ENCODE data around the gene TUT4.

TUT4 gene

DNA sequence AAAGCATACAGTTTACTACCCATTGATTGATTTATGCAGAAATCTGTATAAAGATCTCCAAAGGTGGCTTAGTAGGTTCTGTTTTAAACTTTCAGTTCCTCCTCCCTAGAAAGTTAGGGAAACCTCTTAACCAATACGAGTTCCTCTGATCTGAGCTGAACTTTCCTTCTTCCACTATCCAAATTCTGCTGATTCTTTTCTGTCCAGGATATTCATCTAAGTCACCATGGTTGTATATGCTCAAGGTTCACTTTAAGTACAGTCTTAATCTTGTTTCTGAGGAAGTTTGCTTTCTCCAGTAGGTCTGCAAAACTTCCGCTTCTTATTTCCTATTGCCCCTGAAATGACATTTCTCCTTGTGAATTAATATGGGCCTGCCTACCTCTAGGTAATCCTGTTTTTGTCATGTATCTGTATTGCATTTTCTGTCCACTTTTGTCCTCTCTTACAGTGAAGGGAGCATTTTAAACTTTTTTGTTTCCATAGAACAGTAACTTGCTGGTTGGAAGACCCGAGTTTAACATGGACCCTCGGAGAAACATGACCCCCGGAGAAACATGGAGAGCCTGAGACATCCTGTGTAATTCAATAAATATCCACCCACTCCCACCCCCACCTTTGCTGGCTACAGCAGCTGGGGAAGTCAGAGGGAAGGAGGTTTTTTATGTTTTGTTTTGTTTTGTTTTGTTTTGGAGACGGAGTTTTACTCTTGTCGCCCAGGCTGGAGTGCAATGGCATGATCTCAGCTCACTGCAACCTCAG, 16.7 kb upstream of the TUT4 start:
- no peak for DNase-seq

DNA sequence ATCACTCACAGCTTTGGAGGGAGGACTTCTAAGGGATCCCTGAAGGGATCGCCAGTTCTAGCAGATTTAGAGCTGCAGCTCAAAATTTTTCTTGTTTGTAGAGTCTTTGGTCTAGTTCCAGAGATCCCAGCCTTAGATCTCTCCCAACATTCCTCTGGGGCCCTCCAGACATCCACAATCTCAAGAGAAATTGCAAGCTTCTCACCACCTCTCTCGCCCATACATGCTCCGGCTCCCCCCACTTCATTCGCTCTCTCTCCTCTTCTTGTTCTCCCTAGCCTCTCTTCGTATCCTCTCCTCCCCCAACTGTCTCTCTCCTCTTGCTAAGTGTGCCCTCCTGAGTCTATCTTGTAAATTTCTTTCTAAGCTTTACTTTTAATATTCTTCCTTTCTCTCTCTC, 15.1 kb upstream of the TUT4 start:
- no peak for DNase-seq

DNA sequence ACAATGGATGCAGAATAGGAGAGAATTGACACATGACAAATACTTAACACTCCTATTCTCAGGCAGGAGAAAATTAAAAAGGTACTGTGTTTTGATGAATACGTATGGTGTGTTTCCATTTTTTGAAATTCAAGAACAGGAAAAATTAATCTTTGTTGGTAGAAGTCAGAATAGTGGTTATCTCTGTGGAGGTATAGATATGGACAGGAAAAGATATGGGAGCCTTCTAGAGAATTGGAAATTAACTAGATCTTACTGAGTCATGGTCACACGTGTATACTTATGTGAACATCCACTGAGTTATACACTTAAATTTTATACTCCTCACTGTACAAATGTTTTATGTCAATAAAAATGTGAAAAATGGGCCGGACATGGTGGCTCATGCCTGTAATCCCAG, 9.9 kb upstream of the TUT4 start:
- no peak for DNase-seq

DNA sequence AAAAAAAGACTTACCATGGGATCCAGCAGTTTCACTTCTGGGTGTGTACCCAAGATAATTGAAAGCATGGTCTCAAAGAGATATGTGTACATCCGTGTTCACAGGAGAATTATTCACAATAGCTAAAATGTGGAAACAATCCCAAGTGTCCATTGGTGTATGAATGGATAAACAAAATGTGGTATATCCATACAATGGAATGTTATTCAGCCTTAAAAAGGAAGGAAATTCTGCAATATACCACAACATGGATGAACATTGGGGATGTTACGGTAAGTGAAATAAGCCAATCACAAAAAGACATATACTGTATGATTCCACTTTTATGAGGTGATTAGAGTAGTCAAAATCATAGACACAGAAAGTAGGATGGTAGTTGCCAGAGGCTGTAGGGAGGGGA, 7.0 kb upstream of the TUT4 start:
- no peak for DNase-seq

DNA sequence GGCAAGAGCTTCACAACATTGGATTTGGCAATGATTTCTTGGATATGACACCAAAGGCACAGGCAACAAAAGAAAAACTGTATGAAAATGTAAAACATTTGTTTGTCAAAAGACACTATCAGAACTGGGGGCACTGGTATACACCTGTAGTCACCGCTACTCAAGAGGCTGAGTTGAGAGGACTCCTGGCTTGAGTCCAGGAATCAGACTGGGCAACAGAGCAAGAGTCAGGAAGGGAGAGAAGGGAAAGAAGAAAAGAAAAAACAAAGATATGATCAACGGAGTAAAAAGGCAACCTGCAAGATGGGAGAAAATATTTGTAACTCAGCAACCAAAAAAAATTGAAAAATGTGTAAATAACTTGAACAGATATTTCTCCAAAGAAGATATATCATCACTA, 6.0 kb upstream of the TUT4 start:
- no peak for DNase-seq

DNA sequence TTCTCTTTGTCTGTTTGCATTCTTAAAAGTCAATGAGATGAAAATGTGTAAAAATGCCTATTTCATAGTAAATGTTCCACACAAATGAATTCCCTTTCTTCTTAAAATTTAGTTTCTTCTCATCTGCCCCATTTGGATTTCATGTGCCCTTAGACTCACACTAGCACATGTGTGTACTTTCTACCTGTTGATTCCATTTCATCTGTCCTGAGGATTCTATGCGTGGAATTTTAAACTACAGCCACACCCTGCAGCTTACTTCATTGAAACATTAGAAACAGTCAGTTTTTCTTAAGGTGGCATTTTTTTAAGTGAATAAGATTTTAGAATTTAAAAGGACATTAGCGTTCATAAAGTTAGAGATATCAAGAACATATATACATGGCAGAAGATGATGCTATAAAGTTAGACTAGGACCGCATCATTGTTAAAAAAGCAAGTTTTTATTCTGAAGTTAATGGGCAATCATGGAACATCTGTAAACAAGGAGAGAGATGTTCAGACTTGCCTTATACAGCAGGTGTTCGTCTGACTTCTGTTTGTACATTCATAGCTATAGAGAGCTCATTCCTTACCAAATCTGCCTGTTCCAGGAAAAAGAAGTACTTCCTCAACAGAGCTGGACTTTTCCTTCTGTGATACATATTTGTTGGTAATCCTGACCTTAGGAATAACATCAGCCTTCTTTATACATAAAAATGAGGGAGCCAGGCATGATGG, 3.9 kb upstream of the TUT4 start:
- DNase-seq: no peak

DNA sequence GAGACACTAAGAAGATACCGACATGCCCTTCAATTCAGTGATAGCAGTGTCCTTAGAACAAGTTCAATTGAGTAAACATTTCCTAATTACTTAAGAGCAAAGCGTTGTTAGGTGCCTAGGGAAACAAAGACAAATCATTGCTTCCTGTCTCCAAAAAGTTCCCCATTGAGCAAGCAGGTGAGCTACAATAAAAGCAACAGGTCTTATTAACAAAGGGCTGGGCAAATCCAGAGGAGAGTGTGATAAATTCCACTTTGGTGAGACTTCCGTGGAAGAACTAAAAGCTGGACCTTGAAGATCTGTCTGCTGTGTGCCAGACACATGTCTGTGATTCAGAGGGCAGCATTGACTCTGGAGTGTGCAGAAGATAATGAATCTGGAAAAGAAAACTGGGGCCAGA, 1.9 kb upstream of the TUT4 start:
- DNase-seq: no peak

DNA sequence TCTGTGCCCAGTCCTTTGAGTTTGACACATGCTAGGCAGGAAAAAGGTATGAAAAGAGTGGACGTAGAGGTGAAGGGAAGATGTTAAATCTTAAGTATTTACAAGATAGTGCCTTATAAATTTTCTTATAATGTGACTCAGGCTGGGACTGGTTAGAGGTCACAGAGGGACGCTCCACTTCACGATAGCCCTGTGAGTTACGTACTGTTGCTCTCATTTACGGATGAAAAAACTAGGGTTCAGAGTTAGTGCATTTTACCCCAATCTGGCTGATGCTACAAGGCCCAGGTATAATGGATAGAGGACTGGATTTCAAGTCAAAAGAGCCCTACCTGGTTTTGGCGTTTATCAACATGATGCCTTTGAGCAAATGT, 1.4 kb upstream of the TUT4 start:
- DNase-seq: no peak

DNA sequence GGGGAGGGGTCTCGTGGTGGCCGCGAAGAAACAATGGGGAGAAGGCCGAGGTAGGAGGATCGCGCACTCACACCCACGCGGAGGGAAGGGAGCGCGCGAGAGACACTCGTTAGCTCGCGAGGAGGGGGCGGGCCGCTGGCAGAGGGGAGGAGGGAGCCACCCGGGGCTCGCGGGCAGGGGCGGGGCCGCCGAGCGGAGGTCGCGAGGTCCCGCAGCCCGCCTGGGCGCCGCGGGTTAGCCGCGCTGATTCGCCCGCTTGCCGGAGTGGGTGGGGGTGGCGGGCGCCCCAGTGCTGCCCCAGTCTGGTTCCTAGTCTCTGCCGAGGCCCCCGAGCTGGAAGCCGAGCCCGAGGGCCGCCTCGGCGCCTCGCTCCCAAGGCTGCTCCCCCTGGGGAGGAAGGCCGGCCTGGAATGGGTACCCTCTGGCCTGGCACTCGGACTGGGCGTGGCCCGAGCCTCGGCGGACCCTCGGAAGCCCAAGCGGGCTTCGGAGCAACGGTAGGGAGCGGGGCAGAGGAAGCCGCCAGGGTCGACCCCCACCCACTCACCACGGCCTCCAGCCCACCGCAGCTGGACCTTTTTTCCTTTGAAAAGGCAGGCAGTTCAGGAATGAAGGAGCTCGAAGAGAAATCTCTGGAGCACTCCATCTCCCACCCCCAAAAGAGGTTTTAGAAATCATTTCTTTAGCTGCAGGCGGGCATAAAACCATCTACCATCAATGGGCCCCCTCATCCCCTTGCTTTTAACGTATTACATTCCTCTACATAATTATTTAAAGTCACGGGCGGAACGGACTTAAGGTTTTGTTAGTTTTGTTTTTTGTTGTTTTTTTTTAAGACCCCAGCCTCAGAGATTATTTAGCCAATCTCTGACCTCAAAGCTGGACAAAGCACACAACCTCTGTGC, 722 bp upstream of the TUT4 start:
- DNase-seq: peak; percentile 91 to 93

DNA sequence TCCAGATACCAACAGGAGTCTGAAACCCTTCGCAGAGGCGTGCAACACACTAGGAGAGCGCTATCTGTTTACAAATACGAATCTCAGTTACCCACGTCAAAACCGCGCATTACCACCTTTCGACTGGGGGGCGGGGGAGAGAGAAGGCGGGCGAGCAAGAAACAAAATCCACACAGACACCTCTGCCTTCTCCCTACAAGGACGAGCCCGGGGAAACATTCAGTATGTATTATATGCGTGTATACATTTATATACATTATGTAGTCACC, 722 bp downstream of the TUT4 start:
- DNase-seq: peak; percentile 65 to 66

DNA sequence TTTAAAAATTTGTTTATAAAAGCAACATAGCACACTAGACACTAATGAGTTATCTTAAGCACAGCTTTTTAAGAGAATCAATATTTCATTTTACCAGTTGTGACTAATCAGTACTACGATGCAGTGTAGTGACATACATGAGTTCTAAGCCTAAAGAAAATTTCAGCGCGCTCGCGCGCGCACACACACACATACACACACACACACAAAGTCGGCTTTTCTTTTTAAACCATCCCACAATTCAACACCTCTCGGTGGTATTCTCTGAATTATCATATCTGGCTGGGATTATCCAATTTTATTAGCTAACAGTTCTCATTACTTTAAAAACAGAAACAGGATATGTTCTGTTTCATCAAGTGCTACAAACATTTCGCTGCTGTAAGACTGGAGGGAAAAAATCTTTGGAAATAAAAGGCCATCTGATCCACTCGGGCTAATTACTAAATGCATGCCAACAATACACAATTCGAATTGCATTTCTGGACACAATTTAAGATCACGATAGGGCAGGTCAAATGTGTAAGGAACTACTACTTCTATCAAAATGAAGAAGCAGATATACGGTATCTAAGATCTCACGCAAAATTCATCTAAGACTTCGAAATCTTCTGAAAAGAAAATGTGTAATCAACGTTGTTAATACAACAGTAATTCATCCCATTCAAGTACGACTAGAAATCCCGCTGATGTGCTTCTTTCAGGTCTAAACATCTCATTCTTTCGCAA, 1.2 kb downstream of the TUT4 start:
- DNase-seq: peak; percentile 8 to 36

DNA sequence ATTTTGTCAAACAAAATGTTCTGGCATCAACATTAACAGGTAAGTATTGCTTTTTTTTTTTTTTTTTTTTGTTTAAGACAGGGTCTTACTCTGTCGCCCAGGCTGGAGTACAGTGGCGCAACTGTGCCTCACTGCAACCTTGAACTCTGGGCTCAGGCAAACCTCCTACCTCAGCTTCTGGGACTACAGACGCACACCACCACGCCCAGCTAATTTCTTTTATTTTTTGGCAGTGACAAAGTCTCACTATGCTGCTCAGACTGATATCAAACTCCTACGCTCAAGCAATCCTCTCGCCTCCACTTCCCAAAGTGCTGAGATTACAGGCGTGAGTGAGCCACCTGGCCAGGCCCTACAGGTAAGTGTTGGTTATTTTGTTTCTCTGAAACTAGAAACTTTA, 2.4 kb downstream of the TUT4 start:
- DNase-seq: no peak

DNA sequence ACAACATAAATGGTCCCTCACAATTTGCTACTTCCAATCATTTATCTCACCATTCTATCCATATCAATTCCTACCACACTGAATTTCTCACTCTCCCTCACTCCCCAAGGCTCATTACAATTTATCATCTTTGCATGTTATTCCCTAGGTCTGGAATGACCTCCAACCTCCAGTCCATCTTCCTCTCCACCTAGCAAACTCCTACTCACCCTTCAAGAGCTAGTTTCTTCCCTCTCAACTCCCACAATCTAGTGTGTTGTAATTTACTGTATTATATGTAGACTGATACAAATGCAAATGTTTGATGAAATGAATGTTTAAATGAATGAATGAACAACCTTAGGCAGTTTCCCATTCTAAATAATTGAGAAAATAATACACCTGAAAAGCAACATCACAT, 3.6 kb downstream of the TUT4 start:
- DNase-seq: no peak

DNA sequence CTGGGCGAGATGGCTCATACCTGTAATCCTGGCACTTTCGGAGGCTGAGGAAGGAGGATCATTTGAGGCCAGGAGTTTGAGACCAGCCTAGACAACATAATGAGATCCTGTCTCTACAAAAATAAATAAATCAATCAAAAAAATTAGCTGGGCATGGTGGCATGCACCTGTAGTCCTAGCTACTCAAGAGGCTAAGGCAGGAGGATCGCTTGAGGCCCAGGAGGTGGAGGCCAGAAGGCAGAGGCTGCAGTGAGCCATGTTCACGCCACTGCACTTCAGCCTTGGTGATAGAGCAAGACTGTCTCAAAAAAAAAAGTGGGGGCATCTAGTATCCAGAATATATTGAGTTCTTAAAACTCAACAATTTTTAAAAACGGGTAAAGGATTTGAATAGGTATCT, 6.0 kb downstream of the TUT4 start:
- DNase-seq: no peak

DNA sequence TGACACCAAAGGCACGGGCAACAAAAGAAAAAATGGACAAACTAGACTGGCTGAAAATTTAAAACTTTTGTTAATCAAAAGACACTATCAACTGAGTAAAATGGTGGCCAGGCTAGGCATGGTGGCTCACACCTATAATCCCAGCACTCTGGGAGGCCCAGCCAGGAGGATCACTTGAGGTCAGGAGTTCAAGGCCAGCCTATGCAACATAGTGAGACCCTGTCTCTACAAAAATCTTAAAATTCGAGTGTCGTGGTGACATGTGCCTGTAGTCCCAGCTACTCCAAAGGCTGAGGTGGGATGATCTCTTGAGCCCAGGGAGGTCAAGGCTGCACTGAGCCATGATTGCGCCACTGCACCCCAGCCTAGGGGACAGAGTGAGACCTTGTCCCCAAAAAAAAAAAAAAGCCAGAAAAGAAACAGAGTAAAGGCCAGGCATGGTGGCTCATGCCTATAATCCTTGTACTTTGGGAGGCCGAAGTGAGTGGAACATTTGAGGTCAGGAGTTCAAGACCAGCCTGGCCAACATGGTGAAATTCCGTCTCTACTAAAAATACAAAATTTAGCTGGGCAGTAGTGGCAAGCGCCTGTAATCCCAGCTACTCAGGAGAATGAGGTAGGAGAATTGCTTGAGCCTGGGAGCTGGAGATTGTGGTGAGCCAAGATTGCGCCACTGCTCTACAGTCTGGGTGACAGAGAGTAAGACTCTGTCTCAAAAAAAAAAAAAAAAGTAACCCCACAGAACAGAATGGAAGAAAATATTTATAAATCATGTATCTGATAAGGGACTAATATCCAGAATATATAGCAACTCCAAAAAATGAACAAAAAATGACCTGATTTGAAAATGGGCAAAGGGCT, 8.0 kb downstream of the TUT4 start:
- DNase-seq: no peak

DNA sequence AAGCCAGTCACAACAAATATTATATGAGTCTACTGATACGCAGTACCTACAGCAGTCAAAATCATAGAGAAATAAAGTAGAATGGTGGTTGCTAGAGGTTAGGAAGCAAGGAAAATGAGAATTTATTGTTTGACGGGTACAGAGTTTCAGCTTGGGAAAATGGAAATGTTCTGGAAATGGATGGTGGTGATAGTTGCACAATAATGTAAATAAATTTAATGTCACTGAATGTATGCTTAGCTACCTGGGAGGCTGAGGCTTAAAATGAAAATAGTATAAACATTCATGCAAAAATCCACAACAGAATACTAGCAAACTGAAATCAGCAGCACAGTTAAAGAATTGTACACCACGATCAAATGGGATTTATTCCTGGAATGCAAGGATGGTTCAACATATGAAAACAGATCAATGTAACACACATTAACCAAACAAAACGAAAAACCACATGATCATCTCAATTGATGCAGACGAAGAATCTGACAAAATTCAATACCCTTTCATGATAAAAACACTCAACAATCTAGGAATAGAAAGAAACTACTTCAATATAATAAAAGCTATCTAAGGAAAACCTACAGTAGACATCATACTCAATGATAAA, 10.7 kb downstream of the TUT4 start:
- no peak for DNase-seq

DNA sequence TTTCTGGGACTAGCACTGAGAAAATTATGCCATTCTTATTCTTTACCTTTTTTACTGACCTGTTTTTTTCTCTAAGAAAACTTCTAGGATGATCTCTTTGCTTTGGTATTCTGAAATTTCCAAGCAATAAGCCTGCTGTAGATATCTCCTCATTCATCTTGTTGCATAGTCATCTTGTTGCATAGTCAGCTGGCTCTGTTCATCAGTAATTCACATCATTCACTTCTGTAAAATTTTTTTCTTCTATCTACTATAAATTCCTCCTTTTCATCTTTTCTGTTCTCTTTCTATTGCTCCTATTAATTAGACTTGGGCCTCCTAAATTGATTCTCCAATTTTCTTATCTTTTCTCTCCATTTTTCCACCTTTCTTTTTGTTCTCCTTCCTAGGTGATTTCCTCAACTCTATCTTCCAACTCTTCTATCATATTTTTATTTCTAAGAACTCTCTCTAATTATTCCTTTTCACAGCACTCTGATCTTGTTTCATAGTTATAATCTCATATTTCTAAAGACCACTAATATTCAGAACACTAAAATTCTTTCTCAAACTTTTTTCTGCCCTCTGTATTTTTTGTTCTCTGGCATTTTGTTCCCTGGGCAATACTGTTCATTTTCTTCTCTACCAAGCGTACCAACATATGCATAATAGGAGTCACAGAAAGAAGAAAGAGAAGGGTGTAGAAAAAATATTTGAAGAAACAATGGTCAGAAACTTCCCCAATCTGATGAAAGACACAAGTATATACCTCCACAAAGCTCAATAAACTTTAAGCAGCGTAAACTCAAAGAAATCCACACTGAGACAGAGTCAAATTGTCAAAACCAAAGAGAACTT, 17.7 kb downstream of the TUT4 start:
- no peak for DNase-seq

DNA sequence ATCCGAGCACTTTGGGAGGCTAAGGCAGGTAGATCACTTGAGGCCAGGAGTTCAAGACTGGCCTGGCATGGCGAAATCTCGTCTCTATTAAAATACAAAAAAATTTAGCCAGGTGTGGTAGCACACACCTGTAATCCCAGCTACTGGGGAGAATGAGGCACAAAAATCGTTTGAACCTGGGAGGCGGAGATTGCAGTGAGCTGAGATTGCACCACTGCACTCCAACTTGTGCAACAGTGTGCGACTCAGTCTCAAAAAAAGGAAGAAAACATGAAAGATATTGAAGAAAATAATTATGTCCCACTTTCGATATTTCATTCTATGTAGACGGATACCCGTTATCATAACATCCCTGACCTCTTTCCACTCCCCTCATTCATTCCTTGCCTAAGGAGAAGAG, 19.2 kb downstream of the TUT4 start:
- no peak for DNase-seq

DNA sequence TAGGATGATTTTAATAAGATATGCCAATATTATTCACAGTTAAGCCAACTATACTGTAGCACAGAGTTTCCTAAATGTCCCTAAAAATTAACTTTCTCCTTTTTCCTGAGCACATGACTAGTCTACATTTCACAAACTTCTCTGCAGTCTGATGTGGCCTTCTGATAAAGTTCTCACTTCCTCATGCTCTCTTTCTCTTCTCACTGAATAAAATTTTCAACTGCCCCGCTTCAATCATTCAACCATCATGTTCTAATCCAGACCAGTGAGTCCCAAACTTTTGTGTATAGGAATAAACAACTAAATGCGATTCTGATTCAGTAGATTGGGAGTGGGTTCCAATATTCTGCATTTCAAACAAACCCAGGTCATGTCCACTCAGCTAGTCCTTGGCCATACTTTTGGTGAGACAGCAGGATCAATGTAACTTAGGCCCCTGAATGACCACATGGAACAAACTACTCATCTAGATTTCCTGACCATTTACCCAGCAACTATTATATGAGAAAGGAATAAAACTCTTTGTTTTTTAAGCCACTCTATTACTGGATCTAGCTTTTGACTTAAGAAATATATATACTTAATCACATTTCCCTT, 20.1 kb downstream of the TUT4 start:
- no peak for DNase-seq

DNA sequence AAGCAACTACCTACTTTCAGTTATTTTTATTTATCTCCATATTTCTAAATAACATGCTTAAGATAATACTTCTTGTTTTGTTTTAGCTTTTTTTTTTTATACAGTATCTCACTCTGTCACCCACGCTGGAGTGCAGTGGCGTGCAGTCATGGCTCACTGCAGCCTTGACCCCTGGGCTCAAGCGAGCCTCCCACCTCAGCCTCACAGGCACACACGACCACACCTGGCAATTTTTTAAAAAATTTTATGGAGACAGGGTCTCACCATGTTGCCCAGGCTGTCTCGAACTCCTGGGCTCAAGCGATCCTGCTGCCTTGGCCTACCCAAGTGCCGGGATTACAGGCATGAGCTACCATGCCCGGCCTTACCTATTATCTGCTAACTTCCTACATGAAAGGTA, 20.6 kb downstream of the TUT4 start:
- no peak for DNase-seq

All from activated CD4-positive, alpha-beta T cell treated with anti-CD3 and anti-CD28 coated beads for 4 hours (primary cell).